Gastroesophageal sphincter (tissue), 3 donors: Measurements from ENCODE around the gene KAZN.

Source experiments
- EP300 ChIP-seq: sonication (generic); formaldehyde crosslinking; IDR thresholded peaks from one replicate; pipeline ENCODE4 v1.6.1; 2017; ENCODE audit warnings: antibody characterized with exemption, mild to moderate bottlenecking
- POLR2A ChIP-seq, 2 donors: fragments of 450-650 bp; IDR thresholded peaks; one replicate each; pipeline ENCODE4 v1.6.1; 2017; ENCODE audit warnings: antibody characterized with exemption in 2 of 2, mild to moderate bottlenecking in 2 of 2, moderate library complexity in 1 of 2
- POLR2AphosphoS5 ChIP-seq: sonication (generic); formaldehyde crosslinking; IDR thresholded peaks from one replicate; pipeline ENCODE4 v1.6.1; 2017; ENCODE audit warnings: antibody characterized with exemption
- TF ChIP-seq, protein P1 (sequence below), 4 experiments: fragments of 200-600 bp in 2 of 4; fragments of 450-650 bp in 2 of 4; sonication (generic) in 1 of 4; IDR thresholded peaks; one replicate each; pipeline ENCODE4 v1.5.1; 2017 to 2019; ENCODE audit warnings: antibody characterized with exemption in 4 of 4, mild to moderate bottlenecking in 2 of 4, moderate library complexity in 2 of 4

DNA sequence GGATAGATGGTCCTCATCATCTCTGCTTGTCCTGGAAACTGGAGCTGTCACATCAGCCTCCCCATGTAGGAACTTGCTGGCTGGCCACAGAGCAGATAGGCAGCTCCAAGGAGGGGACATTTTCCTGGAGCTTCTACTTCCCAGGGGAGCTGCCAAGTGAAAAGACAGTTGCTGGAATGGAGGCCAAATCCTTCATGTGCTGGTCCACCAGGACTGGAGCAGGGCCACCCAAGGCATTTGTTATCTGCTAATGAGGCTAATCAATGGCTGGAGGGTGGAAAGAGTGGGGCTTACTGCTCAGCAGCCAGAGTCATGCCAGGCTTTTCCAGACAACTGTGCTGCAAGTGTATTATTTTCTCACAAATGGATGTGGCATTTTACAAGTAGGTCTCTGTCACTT lies 22.5 kb downstream of the KAZN start:
- TF ChIP-seq, protein P1, sequence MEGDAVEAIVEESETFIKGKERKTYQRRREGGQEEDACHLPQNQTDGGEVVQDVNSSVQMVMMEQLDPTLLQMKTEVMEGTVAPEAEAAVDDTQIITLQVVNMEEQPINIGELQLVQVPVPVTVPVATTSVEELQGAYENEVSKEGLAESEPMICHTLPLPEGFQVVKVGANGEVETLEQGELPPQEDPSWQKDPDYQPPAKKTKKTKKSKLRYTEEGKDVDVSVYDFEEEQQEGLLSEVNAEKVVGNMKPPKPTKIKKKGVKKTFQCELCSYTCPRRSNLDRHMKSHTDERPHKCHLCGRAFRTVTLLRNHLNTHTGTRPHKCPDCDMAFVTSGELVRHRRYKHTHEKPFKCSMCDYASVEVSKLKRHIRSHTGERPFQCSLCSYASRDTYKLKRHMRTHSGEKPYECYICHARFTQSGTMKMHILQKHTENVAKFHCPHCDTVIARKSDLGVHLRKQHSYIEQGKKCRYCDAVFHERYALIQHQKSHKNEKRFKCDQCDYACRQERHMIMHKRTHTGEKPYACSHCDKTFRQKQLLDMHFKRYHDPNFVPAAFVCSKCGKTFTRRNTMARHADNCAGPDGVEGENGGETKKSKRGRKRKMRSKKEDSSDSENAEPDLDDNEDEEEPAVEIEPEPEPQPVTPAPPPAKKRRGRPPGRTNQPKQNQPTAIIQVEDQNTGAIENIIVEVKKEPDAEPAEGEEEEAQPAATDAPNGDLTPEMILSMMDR (IDR thresholded peaks at IDR 0.05), result no peak
- TF ChIP-seq POLR2A (IDR thresholded peaks at IDR 0.05), result no peak
- TF ChIP-seq POLR2AphosphoS5, result no peak
- TF ChIP-seq EP300, result no peak
